ENCODE results near the gene KLF5. TPM values are rescaled to one million over a fixed set of nuclear protein-coding genes. Genes with fewer than 3 reads are reported as not detected.

The KLF5 gene
- total and polyA plus RNA-seq, 7 experiments from 2014 or later: 1.7 to 13.3 (median 5.5) TPM

GRCh38 chr13:73101351-73102007 lies 42.7 kb downstream of the KLF5 start:
- Histone ChIP-seq H3K4me1 (ENCODE audit: control insufficient read depth in 2 of 2, insufficient read depth in 2 of 2, low read length in 2 of 2) (no peaks in the 10 kb centered on the region), H3K9me3 (ENCODE audit: control insufficient read depth in 2 of 3, low read length in 3 of 3) (no peaks in the 10 kb centered on the region), H3K36me3 (ENCODE audit: control insufficient read depth in 2 of 3, insufficient read depth in 3 of 3, low read length in 3 of 3) (no peaks in the 10 kb centered on the region), H3K27me3 (ENCODE audit: control insufficient read depth in 2 of 2, insufficient read depth in 2 of 2, low read length in 2 of 2) (no peaks in the 10 kb centered on the region), H3K27ac (ENCODE audit: low read depth, low read length) (no peak overlapping the region), H3K4me3 (ENCODE audit: low read length) (no peak overlapping the region)
- intact Hi-C loops (cut with micrococcal nuclease): no loop called here
- H3K4me3 Mint-ChIP-seq: no peak overlapping the region
- ChIA-PET POLR2A (no interaction called here), CTCF (no interaction called here)
- ATAC-seq: no peak
- no peak overlapping the region for H3K27ac Mint-ChIP-seq
- no peak for DNase-seq
- H3K4me1 Mint-ChIP-seq: no peaks in the 10 kb centered on the region
- no peaks in the 10 kb centered on the region for H3K36me3 Mint-ChIP-seq
- peaks cover 0 to 5% (median 4%) of the 10 kb centered on the region in 5 donors for H3K27me3 Mint-ChIP-seq
- peaks cover 0 to 3% (median 0%) of the 10 kb centered on the region in 11 donors for H3K9me3 Mint-ChIP-seq

GRCh38 chr13:73103238-73103637 lies 44.4 kb downstream of the KLF5 start:
- intact Hi-C loops (cut with micrococcal nuclease): no loop called here
- ChIA-PET POLR2A (no interaction called here), CTCF (no interaction called here)
- ATAC-seq (no peak), DNase-seq (no peak)
- H3K36me3 ChIP-seq (ENCODE audit: control insufficient read depth in 2 of 3, insufficient read depth in 3 of 3, low read length in 3 of 3): no peaks in the 10 kb centered on the region
- Mint-ChIP-seq H3K27me3 (peaks cover 0 to 5% (median 4%) of the 10 kb centered on the region in 5 donors), H3K27ac (no peak overlapping the region), H3K36me3 (no peaks in the 10 kb centered on the region), H3K4me3 (no peak overlapping the region), H3K9me3 (peaks cover 0 to 3% (median 0%) of the 10 kb centered on the region in 11 donors), H3K4me1 (no peaks in the 10 kb centered on the region)
- H3K9me3 ChIP-seq (ENCODE audit: control insufficient read depth in 2 of 3, low read length in 3 of 3): no peaks in the 10 kb centered on the region
- H3K4me1 ChIP-seq (ENCODE audit: control insufficient read depth in 2 of 2, insufficient read depth in 2 of 2, low read length in 2 of 2): no peaks in the 10 kb centered on the region
- no peak overlapping the region for H3K4me3 ChIP-seq (ENCODE audit: low read length)
- no peaks in the 10 kb centered on the region for H3K27me3 ChIP-seq (ENCODE audit: control insufficient read depth in 2 of 2, insufficient read depth in 2 of 2, low read length in 2 of 2)
- no peak overlapping the region for H3K27ac ChIP-seq (ENCODE audit: low read depth, low read length)

- Histone ChIP-seq H3K9me3 (ENCODE audit: control insufficient read depth in 2 of 3, low read length in 3 of 3) (no peaks in the 10 kb centered on the region), H3K27ac (ENCODE audit: low read depth, low read length) (no peak overlapping the region), H3K4me1 (ENCODE audit: control insufficient read depth in 2 of 2, insufficient read depth in 2 of 2, low read length in 2 of 2) (no peaks in the 10 kb centered on the region), H3K27me3 (ENCODE audit: control insufficient read depth in 2 of 2, insufficient read depth in 2 of 2, low read length in 2 of 2) (no peaks in the 10 kb centered on the region), H3K36me3 (ENCODE audit: control insufficient read depth in 2 of 3, insufficient read depth in 3 of 3, low read length in 3 of 3) (no peaks in the 10 kb centered on the region), H3K4me3 (ENCODE audit: low read length) (no peak overlapping the region)
- H3K27ac Mint-ChIP-seq: no peak overlapping the region
- intact Hi-C loops (cut with micrococcal nuclease): no loop called here
- H3K36me3 Mint-ChIP-seq: no peaks in the 10 kb centered on the region
- DNase-seq (no peak), ATAC-seq (no peak)
- ChIA-PET CTCF (interaction anchor here (0.7 kb wide), 1 partner anchor 57 kb away, joined by 4 read pairs; no protein-coding TSS in a partner anchor), POLR2A (no interaction called here)
- no peaks in the 10 kb centered on the region for H3K4me1 Mint-ChIP-seq
- peaks cover 0 to 7% (median 5%) of the 10 kb centered on the region in 5 donors for H3K27me3 Mint-ChIP-seq
- H3K9me3 Mint-ChIP-seq: no peaks in the 10 kb centered on the region
- no peak overlapping the region for H3K4me3 Mint-ChIP-seq
Observed at GRCh38 chr13:73106513-73107178, 47.8 kb downstream of the KLF5 start.

DNA sequence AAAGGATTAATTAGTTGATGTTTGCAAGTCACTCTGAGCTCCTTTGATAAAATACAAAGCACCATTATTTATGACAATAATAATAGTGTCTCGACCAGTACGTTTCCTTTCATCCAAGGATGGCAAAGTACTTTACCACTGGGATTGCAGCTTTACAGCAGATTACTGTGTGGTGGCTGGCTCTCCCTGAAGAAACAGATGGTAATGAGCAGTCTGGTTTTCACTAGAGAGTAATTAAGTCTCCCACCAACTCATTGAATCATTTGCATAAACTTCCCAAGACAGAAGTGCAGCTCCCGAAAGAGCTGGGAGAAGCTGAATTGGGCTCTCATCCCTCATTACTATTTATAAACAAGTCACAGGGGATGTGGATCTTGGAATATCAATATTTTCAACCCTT lies 48.7 kb downstream of the KLF5 start:
- peaks cover 3 to 6% (median 4%) of the 10 kb centered on the region in 5 donors for H3K27me3 Mint-ChIP-seq
- ATAC-seq: no peak
- no peaks in the 10 kb centered on the region for H3K4me1 Mint-ChIP-seq
- ChIA-PET POLR2A (no interaction called here), CTCF (interaction anchor here (0.7 kb wide), 1 partner anchor 56 kb away, joined by 4 read pairs; no protein-coding TSS in a partner anchor)
- no peak overlapping the region for H3K4me3 ChIP-seq (ENCODE audit: low read length)
- DNase-seq: no peak
- no peak overlapping the region for H3K27ac Mint-ChIP-seq
- H3K9me3 ChIP-seq (ENCODE audit: control insufficient read depth in 2 of 3, low read length in 3 of 3): no peaks in the 10 kb centered on the region
- H3K36me3 ChIP-seq (ENCODE audit: control insufficient read depth in 2 of 3, insufficient read depth in 3 of 3, low read length in 3 of 3): no peaks in the 10 kb centered on the region
- intact Hi-C loops (cut with micrococcal nuclease): no loop called here
- H3K4me1 ChIP-seq (ENCODE audit: control insufficient read depth in 2 of 2, insufficient read depth in 2 of 2, low read length in 2 of 2): no peaks in the 10 kb centered on the region
- no peaks in the 10 kb centered on the region for H3K27me3 ChIP-seq (ENCODE audit: control insufficient read depth in 2 of 2, insufficient read depth in 2 of 2, low read length in 2 of 2)
- no peak overlapping the region for H3K27ac ChIP-seq (ENCODE audit: low read depth, low read length)
- H3K36me3 Mint-ChIP-seq: no peaks in the 10 kb centered on the region
- no peaks in the 10 kb centered on the region for H3K9me3 Mint-ChIP-seq
- no peak overlapping the region for H3K4me3 Mint-ChIP-seq

GRCh38 chr13:73107970-73108369 lies 49.2 kb downstream of the KLF5 start:
- Histone ChIP-seq H3K36me3 (ENCODE audit: control insufficient read depth in 2 of 3, insufficient read depth in 3 of 3, low read length in 3 of 3) (no peaks in the 10 kb centered on the region), H3K4me1 (ENCODE audit: control insufficient read depth in 2 of 2, insufficient read depth in 2 of 2, low read length in 2 of 2) (no peaks in the 10 kb centered on the region), H3K9me3 (ENCODE audit: control insufficient read depth in 2 of 3, low read length in 3 of 3) (no peaks in the 10 kb centered on the region), H3K4me3 (ENCODE audit: low read length) (no peak overlapping the region), H3K27me3 (ENCODE audit: control insufficient read depth in 2 of 2, insufficient read depth in 2 of 2, low read length in 2 of 2) (no peaks in the 10 kb centered on the region), H3K27ac (ENCODE audit: low read depth, low read length) (no peak overlapping the region)
- ATAC-seq (no peak), DNase-seq (no peak)
- ChIA-PET CTCF (no interaction called here), POLR2A (no interaction called here)
- Mint-ChIP-seq H3K27me3 (peaks cover 0 to 8% (median 4%) of the 10 kb centered on the region in 5 donors), H3K36me3 (no peaks in the 10 kb centered on the region), H3K4me3 (no peak overlapping the region), H3K4me1 (no peaks in the 10 kb centered on the region), H3K9me3 (no peaks in the 10 kb centered on the region), H3K27ac (no peak overlapping the region)
- intact Hi-C loops (cut with micrococcal nuclease): no loop called here

GRCh38 chr13:73109288-73109899 lies 50.6 kb downstream of the KLF5 start:
- Mint-ChIP-seq H3K9me3 (no peaks in the 10 kb centered on the region), H3K4me3 (no peak overlapping the region), H3K36me3 (no peaks in the 10 kb centered on the region), H3K27ac (peak overlapping the region in 1 of 9 donors; percentile 31), H3K4me1 (no peaks in the 10 kb centered on the region), H3K27me3 (peaks cover 0 to 5% (median 4%) of the 10 kb centered on the region in 5 donors)
- Histone ChIP-seq H3K27me3 (ENCODE audit: control insufficient read depth in 2 of 2, insufficient read depth in 2 of 2, low read length in 2 of 2) (no peaks in the 10 kb centered on the region), H3K9me3 (ENCODE audit: control insufficient read depth in 2 of 3, low read length in 3 of 3) (no peaks in the 10 kb centered on the region), H3K27ac (ENCODE audit: low read depth, low read length) (no peak overlapping the region), H3K4me1 (ENCODE audit: control insufficient read depth in 2 of 2, insufficient read depth in 2 of 2, low read length in 2 of 2) (no peaks in the 10 kb centered on the region), H3K4me3 (ENCODE audit: low read length) (no peak overlapping the region), H3K36me3 (ENCODE audit: control insufficient read depth in 2 of 3, insufficient read depth in 3 of 3, low read length in 3 of 3) (no peaks in the 10 kb centered on the region)
- DNase-seq (no peak), ATAC-seq (no peak)
- CTCF ChIA-PET: interaction anchor here (0.7 kb wide), 1 partner anchor 306 kb away, joined by 3 read pairs; no protein-coding TSS in a partner anchor
- intact Hi-C loops (cut with micrococcal nuclease): no loop called here
- POLR2A ChIA-PET: interaction anchor here (0.6 kb wide), 1 partner anchor 9 kb away, joined by 3 read pairs; no protein-coding TSS in a partner anchor

Measured in naive thymus-derived CD4-positive, alpha-beta T cell (primary cell).